Right lobe of liver (tissue), 4 donors: ENCODE measurements around the gene OSBPL5.

Experiments
- POLR2A ChIP-seq: fragments of 450-650 bp; IDR thresholded peaks from one replicate; pipeline ENCODE4 v1.6.1; 2017; ENCODE audit warnings: antibody characterized with exemption, mild to moderate bottlenecking
- TF ChIP-seq, protein P1 (sequence below), 4 donors: fragments of 200-600 bp in 3 of 4; fragments of 450-650 bp in 1 of 4; IDR thresholded peaks; one replicate each; pipeline versions ENCODE4 v1.5.1 to v1.8.0; 2016 to 2022; ENCODE audit warnings: antibody characterized with exemption in 4 of 4, mild to moderate bottlenecking in 2 of 4
- donor health status: DM: no; HTN: no; CAD: no.
- donor health status: DM: no; HTN: no; CAD: no.
- donor health status: DM: no; HTN: yes; CAD: no.

DNA sequence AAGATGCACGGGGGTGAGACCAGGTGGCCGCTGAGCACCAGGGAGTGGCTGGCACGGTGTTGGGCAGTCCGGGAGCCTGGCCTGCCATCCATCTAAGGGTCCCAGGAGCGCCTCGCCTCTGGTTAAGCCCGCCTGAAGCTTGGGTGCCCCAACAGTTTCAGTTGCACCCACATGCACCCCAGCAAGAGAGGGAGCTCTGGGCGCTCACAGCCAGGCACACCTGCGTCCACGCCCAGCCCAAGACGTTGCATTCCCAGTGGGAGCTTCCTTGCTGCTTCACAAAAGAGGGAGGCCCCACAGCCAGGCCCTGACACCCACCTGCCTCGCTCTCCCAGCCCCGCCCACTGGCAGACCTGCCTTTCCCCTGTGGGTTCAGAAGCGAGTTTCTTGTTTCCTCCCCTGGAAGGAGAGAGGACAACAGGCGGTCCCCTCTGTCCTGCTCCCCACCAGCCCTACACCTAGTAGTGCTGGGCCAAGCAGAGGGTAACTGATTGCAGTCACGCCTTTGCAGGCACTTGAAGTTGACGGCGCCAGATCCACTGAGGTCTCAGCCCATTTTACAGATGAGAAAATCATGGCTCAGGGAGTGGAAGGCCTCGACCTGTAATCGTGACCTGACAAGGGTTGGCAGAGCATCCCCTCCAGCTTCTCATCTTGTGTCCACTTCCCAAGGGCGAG lies 35.4 kb downstream of the OSBPL5 start:
- TF ChIP-seq, protein P1, sequence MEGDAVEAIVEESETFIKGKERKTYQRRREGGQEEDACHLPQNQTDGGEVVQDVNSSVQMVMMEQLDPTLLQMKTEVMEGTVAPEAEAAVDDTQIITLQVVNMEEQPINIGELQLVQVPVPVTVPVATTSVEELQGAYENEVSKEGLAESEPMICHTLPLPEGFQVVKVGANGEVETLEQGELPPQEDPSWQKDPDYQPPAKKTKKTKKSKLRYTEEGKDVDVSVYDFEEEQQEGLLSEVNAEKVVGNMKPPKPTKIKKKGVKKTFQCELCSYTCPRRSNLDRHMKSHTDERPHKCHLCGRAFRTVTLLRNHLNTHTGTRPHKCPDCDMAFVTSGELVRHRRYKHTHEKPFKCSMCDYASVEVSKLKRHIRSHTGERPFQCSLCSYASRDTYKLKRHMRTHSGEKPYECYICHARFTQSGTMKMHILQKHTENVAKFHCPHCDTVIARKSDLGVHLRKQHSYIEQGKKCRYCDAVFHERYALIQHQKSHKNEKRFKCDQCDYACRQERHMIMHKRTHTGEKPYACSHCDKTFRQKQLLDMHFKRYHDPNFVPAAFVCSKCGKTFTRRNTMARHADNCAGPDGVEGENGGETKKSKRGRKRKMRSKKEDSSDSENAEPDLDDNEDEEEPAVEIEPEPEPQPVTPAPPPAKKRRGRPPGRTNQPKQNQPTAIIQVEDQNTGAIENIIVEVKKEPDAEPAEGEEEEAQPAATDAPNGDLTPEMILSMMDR (IDR thresholded peaks at IDR 0.05): no peak
- no peak for TF ChIP-seq POLR2A
